GM18909 (cell line): Measurements from ENCODE around the gene FDXR.

Experiments used
- ATAC-seq: cut with Tn5 transposase; IDR thresholded peaks from one replicate; pipeline ENCODE4 v1.9.1; 2021; ENCODE audit warnings: mild to moderate bottlenecking; ENCODE audit not compliant: unreplicated experiment, poor library complexity

Gene FDXR

DNA sequence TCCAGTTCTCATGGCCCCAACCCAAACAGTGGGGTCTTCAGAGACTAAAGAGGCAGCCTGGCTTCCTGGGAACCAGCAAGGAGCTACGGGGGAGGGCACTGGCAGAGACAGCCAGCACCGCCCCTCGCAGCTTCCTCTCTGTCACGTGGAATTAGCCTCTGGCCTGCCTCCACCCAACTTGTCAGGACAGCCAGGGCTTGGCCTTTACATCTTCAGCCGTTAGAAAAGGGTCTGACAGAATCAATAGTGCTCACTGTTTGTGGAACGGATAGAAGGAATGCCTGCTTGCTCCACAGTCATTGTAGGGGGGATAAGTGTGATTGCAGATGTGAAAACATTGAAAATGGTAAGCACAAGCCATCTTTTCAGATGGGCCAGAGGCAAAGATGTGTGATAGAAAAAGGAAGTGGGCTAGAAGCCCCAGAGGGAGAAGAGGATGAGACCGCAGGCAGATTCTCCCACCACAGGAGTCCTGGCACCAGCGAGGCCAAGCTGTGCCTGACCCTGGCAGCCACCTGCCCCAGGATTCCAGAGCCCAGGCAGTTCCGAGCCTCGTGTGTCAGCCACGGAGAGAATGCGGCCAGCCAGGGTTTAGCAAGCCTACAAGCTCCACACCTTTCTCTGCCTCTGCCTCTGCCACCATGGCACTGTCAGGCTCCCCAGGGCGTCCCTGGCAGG, 31.7 kb downstream of the FDXR start:
- no peak for ATAC-seq

DNA sequence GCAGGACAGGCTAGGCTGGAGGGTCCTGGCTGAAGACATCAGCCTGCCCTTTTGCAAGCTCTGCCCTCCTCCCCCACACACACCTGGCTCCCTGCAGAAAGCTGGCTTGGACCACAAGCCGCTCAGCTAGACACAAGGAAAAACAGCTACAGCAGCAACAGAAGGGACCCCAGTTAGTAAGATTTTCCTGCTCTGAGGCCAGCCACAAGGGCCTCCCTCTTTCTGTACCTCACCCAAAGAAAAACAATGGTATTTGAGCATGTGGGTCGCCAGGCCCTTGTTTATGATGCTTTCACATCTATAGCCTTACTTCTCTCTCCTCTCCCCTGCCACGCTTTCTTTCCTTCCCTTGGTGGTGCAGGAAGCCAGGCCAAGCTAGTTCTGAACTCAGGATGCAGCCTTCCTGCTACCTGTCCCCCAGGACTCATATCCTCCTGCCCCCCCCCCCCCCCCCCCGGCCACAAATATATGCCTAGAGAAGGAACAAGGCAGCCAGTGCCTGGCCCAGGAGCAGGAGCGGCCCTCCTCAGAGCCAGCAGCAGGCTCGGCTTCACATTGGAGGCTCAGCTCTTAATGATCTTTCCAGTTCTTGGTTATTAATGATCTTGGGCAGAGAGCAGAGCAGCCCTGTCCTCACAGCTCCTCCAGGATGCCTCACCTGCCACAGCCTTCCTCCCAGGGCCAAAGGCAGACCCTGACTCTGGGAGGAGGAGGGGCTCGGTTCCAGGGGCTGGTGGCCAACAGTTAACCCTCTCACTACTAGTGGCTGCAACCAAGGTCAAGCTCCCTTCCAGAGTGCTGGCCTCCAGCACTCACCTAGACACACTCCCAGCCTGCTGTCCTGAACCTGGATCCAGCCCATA, 32.6 kb downstream of the FDXR start:
- no peak for ATAC-seq

DNA sequence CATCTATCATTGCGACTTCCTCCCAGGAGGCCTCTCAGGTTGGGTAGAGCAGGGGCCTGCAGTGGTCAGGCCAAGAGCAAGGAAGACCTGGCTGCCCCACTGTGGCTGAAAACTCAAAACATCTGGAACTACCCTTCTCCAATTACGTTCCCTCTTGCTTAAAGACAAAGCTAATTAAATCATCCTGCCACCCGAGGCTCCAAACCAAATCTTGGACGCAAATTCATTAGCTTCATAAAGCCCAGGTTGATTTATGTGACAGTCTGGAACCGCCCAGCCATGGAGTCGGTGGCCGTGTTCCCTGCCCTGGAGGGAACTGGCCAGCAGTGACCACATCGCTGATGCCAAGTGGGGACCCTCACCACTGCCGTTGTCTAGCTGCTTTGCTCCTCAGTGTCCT, 34.5 kb downstream of the FDXR start:
- no peak for ATAC-seq

DNA sequence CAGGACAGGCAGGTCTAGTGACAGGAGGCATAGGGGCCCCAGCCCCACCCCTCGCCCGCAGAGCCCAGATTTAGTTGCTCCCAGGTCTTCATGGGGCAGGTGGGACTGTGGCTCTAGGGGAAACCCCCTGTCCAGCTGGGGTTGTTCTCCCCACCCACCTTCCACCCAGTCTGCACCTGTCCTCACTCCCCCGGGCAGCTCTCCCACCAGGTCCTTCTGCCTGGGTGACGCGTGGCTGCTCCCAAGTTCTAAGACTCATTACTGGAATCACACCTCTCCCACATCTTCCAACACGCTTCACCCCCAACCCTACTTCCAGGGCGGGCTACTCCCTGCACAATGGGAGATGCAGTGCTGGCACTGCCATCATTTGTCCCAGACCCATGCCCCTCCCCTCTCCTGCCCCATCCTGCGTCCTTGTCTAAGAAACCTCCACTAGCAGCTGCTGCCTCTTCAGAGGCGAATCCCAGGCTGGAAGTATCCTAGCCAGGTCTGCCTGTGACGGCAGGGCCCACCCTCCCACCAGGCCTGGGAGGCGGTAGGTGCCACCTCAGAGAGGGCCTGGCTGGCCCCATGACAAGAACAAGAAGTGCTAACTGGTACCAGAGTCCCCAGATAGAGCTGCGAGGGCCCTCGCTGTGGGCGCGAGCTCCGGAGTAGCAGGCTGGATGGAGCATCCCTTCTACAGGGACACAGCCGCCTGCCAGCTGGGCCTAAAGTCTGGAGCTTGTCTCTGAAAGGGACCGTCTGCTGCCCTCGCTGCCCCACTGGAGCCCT, 35.9 kb downstream of the FDXR start:
- no peak for ATAC-seq

DNA sequence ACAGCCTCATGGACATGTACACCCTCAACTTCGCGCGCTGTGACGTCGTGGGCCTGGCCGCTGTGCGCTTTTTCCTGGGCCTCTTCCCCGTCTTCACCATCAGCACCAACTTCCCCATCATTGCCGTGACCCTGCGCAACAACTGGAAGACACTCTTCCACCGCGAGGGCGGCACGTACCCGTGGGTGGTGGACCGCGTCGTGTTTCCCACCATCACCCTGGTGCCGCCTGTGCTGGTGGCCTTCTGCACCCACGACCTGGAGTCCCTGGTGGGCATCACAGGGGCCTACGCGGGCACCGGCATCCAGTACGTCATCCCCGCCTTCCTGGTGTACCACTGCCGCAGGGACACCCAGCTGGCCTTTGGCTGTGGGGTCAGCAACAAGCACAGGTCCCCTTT, 36.6 kb downstream of the FDXR start:
- ATAC-seq: no peak

DNA sequence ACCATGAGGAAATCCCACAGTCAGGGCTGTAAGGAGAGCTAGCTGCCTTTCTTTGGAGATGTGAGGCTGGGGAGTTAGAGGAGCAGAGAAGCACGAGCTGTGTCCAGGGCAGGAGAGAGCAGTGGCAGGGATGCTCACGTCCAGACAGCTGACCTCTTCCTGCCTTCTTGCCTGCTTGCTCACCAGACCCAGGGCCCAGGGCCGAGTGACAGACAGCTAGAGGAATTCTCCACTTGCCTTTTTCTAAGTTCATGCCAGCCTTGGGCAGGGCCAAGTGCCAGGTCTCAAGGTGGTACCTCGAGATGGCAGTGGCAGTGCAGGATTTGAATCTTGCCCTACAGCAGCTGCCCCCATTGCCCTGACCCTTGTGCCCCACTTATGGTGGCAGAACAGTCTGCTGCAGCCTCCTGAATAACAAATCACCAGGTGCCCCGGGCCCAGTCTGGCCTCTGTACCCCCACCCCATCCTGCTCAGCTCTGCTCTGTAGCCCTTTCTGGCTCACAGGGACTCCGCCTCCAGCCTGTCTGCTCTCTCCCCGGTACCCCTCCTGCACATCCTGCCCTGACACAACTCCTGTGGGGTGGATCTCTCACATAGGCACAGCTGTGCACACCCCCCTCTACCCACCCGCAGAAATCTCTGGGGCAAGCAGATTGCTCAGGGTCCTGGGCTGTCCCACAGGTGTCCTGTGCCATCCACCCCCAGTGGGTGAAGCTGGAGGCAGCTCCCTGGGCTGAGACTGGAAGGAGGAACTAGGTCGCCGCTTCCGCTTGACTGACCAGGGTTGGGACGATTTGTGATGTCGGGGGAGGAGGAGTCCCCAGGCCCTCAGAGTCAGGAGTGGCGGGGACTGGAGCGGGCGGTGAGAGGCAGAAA, 39.1 kb downstream of the FDXR start:
- no peak for ATAC-seq

DNA sequence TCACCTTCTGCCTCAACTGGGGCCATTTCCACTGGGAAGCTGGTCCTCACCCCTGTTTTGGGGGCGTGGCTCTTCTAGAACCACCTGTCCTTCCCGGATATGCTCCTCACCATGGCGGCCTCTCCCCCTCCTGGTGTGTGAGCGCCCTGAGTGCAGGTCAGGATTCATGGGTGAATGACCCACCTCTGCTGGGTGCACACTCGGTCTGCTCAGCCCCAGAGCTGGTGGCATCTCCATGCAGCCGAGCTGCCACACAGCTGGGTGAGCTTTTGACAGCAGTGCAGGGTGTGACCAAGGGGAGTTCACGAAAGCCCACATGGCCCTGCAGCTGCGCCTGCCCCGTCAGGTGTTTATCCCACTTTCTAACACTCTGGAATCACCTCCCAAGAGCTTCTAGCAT, 40.4 kb downstream of the FDXR start:
- ATAC-seq: no peak

DNA sequence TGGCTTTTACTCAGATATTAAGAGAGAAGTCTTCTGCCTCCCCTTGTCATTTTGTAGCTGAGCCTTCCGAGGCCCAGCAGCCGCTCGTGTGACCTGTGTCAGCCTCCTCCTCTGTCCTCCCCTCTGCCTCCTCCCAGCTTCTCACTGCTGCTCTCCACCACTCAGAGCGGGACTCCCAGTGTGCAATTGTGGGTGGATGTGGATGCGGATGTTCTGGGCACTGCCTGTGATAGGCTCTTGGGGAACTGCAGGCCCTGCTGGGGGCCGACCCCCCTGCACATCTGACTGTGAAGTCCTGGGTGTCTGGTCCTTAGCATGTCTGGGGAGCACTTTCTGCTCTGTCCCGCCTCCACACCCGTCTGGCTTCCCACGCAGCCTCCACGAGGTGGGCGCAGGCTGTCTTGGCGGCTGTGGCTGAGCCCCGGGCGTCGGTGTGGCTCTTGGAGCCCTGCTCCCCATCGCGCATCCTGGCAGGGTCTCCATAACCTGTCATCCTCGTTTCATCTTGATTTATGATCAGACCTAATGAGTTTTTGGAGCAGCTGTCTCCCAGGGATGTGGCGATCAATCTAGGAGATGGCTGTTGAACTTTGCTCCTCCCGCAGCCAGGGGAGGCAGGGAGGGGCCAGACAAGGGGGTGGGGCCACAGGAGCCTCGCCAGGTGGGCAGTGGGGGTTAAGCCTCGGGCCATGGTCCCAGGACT, 41.2 kb downstream of the FDXR start:
- no peak for ATAC-seq

DNA sequence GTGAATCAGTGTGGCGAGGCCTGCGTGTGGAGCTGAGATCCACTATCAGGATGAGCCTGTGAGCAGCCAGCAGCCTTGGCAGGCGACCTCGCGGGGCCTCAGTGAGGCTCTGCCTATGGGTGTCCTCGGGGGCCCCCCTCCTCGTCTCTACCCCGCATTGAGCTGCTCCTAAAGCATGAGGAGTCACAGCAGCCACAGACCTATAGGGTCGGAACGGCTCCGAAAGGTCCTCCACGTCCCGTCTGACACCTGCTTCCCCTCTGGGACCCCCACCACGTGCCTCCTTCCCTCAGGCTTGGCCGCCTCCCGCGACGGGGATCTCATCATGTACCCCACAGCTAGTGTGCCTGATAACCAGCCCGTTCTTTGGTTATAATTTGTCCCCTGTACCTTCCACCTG, 41.9 kb downstream of the FDXR start:
- no peak for ATAC-seq

DNA sequence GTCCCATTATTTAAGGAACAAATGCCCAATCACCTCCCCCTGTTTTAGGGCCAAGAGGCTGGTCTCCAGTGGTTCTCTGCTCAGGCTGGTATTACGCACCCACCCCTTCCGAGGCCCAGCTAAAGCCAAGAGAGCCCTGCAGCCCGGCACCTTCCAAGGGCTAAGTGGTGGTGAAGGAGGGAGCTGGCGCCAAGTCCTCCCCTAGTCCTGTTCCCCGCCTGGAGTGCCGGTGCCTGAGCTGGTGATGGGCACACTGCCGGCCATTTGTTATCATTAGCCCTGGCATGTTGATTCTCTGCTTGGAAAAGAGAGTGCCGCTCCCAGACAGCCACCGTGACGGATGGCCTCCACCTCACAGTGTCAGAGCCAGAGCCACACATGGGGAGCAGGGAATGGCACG, 45.0 kb downstream of the FDXR start:
- no peak for ATAC-seq

DNA sequence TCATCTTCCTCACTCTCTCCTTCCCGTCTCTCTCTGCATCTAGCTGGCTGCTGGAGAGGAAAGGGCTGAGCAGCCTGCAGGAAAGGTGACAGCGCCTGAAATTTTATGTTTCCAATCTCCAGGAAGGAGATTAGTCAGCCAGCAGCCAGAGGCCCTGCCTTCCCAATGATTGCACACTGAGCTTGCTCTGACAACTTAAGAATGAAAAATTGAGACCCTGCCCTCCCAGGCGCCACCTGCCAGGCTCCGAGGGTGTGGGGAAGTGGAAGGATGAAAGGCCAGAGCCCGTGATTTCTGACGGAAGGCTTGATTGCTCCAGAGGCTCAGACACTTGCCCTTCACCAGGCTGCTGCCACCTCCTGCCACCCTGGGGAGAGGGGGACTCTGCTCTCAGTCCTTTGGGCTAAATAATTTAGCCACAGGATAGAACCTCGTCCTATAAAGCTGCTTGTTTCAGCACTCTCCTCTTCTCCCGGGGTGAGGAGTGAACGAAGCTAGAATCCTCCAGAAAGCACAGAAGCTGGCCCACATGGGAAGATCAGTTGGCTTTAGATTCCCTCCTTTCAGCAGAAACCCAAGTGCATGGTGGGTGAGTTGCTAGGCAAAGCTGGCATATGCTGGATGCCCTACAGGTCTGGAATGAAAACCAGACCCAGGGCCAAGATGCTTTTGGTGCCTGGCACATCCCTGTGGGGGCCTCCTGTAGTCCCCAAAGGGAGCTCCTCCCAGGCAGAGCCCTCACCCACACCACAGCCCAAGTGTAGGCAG, 46.7 kb downstream of the FDXR start:
- no peak for ATAC-seq

DNA sequence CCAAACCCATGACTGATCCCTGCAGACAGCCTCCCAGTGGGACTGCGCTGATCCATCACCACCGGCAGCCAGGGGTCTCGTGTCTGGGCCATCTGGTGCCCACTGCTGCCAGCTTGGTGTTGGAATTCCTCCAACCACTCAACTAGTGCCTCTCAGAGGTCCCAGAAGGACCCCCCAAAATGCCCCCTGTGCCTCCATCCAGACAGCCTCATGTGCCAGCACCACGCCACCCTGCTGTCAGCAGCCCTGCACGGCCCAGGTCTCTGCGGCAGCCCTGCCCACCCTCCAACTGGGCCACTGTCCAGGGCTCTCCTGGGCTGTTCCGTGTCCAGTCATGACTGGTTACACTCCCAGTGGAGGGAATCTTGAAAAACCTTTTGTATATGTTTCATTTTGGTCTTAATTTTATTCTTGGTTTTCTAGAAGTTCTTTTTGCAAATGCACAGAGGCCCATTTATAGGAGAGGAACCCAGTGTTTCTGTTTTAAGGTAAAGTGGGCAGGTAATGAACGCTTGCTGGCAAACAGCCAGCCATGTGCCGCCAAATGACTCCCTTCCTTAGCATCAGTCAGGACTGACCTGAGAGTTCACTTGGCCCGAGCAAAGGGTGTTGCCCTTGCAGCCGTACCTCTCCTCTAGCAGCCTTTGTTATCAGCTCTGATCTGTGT, 47.7 kb downstream of the FDXR start:
- ATAC-seq: no peak

DNA sequence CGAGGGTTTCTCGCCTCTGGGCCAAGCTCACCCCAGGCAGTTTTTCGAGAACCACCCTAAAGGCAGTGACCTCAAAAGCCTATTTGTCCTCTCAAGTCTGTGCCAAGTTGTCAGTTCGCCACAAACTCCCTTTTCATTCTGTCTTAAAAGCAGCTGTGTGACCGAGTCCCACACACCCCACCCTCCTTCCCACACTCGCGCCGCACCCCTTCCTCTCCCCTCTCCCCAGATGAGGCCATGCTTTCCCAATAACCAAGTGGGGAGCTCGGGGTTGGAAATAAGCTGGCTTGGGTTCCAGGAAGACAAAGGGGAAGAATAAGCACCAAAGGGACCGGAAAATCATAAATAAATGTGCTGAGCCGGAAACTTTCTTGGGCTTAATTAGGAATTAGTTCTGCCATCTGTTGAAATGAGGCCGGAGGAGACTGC, 49.8 kb downstream of the FDXR start:
- ATAC-seq: no peak

DNA sequence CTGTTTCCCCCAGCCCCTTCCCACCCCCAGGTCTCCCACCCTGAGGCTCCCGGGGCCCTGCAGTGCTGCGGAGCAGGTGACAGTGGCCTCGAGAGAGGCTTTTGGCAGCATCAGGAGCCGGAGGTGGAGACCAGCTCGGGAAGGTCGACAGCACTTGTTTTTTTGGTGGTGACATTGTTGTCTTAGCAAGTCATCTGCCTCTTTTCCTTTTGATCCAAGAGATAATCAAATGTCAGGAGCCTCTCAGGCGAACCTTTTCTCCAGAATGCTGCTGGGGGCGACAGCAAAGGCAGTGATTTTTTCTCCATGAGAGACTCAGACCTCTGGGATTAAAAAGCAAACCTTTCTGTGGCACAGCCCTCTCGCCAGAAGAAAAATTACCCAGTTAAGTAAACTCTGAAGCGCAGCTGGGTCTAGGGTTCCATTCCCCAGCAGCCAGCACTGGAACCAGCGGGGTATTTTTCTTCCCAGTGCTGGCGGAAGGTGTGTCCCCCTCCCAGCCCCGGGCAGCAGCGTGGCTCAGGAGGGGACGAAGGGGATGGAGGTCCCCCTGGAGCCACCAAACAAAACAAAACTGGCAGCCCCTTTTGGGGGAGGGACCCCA, 50.4 kb downstream of the FDXR start:
- no peak for ATAC-seq

DNA sequence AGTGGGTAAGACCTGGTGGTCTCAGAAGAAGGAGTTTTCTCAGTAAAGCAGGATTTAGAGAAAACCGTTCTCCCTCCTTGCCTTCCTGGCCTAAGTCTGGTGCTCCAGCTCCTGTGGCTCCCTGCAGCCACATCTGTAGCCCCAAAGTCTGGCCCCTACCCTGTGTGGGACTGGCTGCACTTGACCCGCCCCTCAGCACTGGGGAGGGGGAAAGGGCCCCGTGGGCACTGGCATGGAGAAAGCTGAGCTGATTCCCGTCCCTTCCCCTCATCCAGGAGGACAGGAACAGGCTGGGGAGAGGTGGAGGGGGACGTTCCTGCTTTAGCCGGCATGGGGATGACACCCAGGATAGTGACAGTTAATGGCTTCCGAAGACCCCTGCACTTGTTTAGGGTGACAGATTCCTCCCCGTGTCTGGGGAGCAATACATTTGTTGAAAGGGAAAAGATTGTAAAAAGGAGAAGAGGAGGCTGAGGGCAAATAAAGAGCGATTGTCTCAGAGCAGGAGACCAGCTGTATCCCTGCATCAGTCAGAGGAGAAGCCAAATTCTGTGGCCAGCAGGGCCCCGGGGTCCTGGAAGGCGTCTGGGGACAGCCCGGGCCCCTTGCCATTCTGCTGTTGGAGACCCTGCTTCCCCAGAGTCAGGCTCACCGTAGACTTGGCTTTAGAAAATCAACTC, 51.0 kb downstream of the FDXR start:
- ATAC-seq: no peak

DNA sequence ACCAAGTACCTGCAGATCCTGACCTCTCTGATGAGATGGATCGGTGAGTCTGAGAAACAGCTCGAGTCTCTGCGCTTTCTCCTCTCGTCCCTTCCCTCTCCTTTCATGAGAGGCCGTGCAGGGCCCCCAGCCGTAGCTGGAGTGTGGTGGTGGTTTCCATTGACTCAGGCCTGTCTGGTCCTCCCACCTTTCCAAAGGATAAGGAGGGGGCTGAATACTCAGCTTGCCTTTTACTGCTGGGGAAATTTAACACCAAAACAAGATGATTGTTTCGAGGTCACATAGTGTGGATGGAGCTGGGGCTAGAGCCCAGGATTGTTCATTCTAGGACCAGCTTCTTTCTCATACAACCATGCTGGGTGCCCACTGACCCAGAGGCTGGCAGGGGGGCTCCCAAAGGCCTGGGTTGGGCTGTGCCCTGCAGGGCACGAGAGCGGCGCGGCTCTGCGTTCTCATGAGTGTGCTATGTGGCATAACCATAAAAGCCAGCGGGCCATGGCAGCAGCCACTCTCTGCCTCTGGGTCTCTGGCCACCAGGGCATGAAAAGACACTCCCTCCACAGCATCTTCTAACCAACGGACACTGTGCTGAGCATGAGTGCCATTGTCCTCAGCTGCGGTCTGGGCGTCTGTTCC, 52.9 kb downstream of the FDXR start:
- no peak for ATAC-seq
